GM12878 (cell line): Measurements from ENCODE around the gene AOPEP. TPM values are rescaled to one million over a fixed set of nuclear protein-coding genes. Genes with fewer than 3 reads are reported as not detected.

Source experiments
- ATAC-seq: fragments of 200-7000 bp; cut with Tn5 transposase; 3 replicates; pipeline ENCODE4 v1.9.1; 2020; ENCODE audit warnings: mild to moderate bottlenecking, moderate library complexity
- BruUV-seq: library from RNA; stranded (reverse); fragments of 400-500 nt; replicated peaks from 2 replicates; lab custom pipeline; 2021; lab: Mats Ljungman, UMichigan
- CTCF ChIA-PET: fragments of 300-600 bp; sonication (Branson Sonifier 250); formaldehyde crosslinking; extraction: SDS; loops from one replicate; lab custom pipeline; 2021; ENCODE audit warnings: inconsistent platforms; lab: Yijun Ruan, JAX
- POLR2A ChIA-PET: fragments of 350-600 bp; formaldehyde crosslinking; extraction: SDS; loops from one replicate; lab custom pipeline; 2021; ENCODE audit warnings: inconsistent platforms; lab: Charles Lee
- RAD21 ChIA-PET: fragments of 300-600 bp; sonication (Branson Sonifier 250); formaldehyde crosslinking; loops from one replicate; lab custom pipeline; 2023; ENCODE audit warnings: antibody characterized with exemption; ENCODE audit not compliant: unreplicated experiment; lab: Charles Lee
- SMC1A ChIA-PET: fragments of 300-600 bp; sonication (Branson Sonifier 250); formaldehyde crosslinking; loops from one replicate; lab custom pipeline; 2023; ENCODE audit not compliant: unreplicated experiment, uncharacterized antibody; lab: Charles Lee
- DNase-seq: peaks from one replicate; pipeline ENCODE4 v3.0.0-alpha.2; 2011; ENCODE audit warnings: low read depth, low spot score
- FAIRE-seq: peaks from 3 replicates; lab custom pipeline; 2011; peaks lifted over from hg19 to GRCh38; lab: Jason Lieb, UNC
- H2AFZ ChIP-seq: 2 replicates; pipeline ENCODE4 v1.6.0; 2011; ENCODE audit warnings: low read depth, low read length, control low read depth; ENCODE audit not compliant: control insufficient read depth
- H3K27ac ChIP-seq: 2 replicates; pipeline ENCODE4 v1.5.1; 2011; ENCODE audit warnings: control low read depth; ENCODE audit not compliant: control insufficient read depth, insufficient read depth
- H3K27me3 ChIP-seq, 2 experiments: replicated peaks in 1 of 2; 2 replicates each; pipeline versions ENCODE4 v1.6.0 to v1.6.1; 2011; ENCODE audit warnings: low read length in 1 of 2; ENCODE audit not compliant: control insufficient read depth in 2 of 2, insufficient read depth in 2 of 2
- H3K36me3 ChIP-seq, 2 experiments: 2 replicates each; pipeline ENCODE4 v1.5.1; 2011; ENCODE audit warnings: low read length in 1 of 2; ENCODE audit not compliant: control insufficient read depth in 2 of 2, insufficient read depth in 2 of 2
- H3K4me1 ChIP-seq: 2 replicates; pipeline ENCODE4 v1.6.1; 2011; ENCODE audit warnings: mild to moderate bottlenecking, low read length, moderate library complexity, mixed read lengths; ENCODE audit not compliant: control insufficient read depth, insufficient read depth
- H3K4me2 ChIP-seq: 2 replicates; pipeline ENCODE4 v1.6.0; 2011; ENCODE audit warnings: control low read depth; ENCODE audit not compliant: control insufficient read depth, insufficient read depth
- H3K4me3 ChIP-seq: fragments of 200-600 bp; sonication (generic); 2 replicates; pipeline ENCODE4 v1.5.1; 2016
- H3K79me2 ChIP-seq: 2 replicates; pipeline ENCODE4 v1.6.0; 2011; ENCODE audit warnings: low read length; ENCODE audit not compliant: control insufficient read depth, insufficient read depth
- H3K9ac ChIP-seq: 2 replicates; pipeline ENCODE4 v1.8.0; 2011; ENCODE audit warnings: low read length, control low read depth, mixed read lengths; ENCODE audit not compliant: control insufficient read depth, insufficient read depth
- H3K9me3 ChIP-seq: replicated peaks from 3 replicates; pipeline ENCODE4 v1.5.1; 2011; ENCODE audit warnings: mild to moderate bottlenecking, low read length; ENCODE audit not compliant: control insufficient read depth, insufficient read depth
- H4K20me1 ChIP-seq: 2 replicates; pipeline ENCODE4 v1.6.0; 2011; ENCODE audit not compliant: control insufficient read depth, insufficient read depth
- BACH1 ChIP-seq: fragments of 450-650 bp; IDR thresholded peaks from 2 replicates; pipeline ENCODE4 v1.6.1; 2017; ENCODE audit warnings: mild to moderate bottlenecking, borderline replicate concordance
- RAD51 ChIP-seq: fragments of 450-650 bp; IDR thresholded peaks from 2 replicates; pipeline ENCODE4 v1.6.1; 2016; ENCODE audit warnings: moderate library complexity, mild to moderate bottlenecking, inconsistent platforms
- SMARCA5 ChIP-seq: fragments of 450-650 bp; IDR thresholded peaks from 2 replicates; pipeline ENCODE4 v1.6.1; 2017; ENCODE audit warnings: mild to moderate bottlenecking
- SP1 ChIP-seq: IDR thresholded peaks from one replicate; pipeline ENCODE4 v1.6.1; 2011; ENCODE audit warnings: low read depth, low read length
- SUPT20H ChIP-seq: IDR thresholded peaks from 2 replicates; pipeline ENCODE4 v1.6.1; 2011; ENCODE audit warnings: low read depth, mild to moderate bottlenecking, low read length, moderate library complexity, borderline replicate concordance; ENCODE audit not compliant: control insufficient read depth
- WGBS: methylation state at CpG from one replicate; pipeline ENCODE4 v1.1.6; 2016; ENCODE audit warnings: low lambda C conversion rate; ENCODE audit not compliant: insufficient replicate concordance, insufficient coverage; ENCODE audit errors: missing lambda C conversion rate; 5-methylcytosine and 5-hydroxymethylcytosine counted together
- in situ Hi-C: fragments of 300-500 bp; cut with MboI; formaldehyde crosslinking; loops from 9 replicates; pipeline ENCODE4 v1.14.3; 2018; ENCODE audit warnings: mixed read lengths
- intact Hi-C: fragments of 100-400 bp; cut with micrococcal nuclease; formaldehyde crosslinking; loops from one replicate; pipeline ENCODE4 v1.14.2; 2022; ENCODE audit not compliant: unreplicated experiment
- polyA plus RNA-seq, 11 experiments: library from polyadenylated mRNA; depleted of rRNA in 4 of 11; unstranded in 6 of 11; stranded (reverse) in 5 of 11; fragments of >200 nt; fragmentation: Nextera tagmentation in 4 of 11; fragmentation: Illumina TruSeq in 1 of 11; extraction: Ambion mirVana in 4 of 11; extraction: Trizol in 1 of 11; gene quantifications; 1 replicate in 1 of 11; 2 replicates in 10 of 11; pipeline versions ENCODE4 v1.2.1 to v1.2.3, GENCODE V29; 2011 to 2016; ENCODE audit warnings: inconsistent platforms in 2 of 11, missing spikeins in 2 of 11, low read depth in 1 of 11
- total RNA-seq, 4 experiments: library from RNA; depleted of rRNA in 3 of 4; stranded (reverse); fragments of >200 nt in 3 of 4; fragmentation: Illumina TruSeq in 1 of 4; extraction: Trizol in 1 of 4; gene quantifications; 2 replicates each; pipeline versions ENCODE4 v1.2.1 to v1.2.3, GENCODE V29; 2013 to 2021
- TF ChIP-seq, protein P1 (sequence below): IDR thresholded peaks from 2 replicates; pipeline ENCODE4 v1.6.1; 2012; ENCODE audit warnings: mild to moderate bottlenecking, low read depth, low read length

AOPEP gene
- total and polyA plus RNA-seq, 10 of the 15 experiments (the other 5 are each of a cell fraction or from before 2014, with no cell fraction given), result 2.3 to 16.9 (median 10.1) TPM

- FAIRE-seq (no peak), DNase-seq (no peak), ATAC-seq (no peak)
- H3K36me3 ChIP-seq, result no peaks in the 10 kb centered on the region; a peak in 3 of 4 replicates
- SMC1A ChIA-PET, result no interaction called here
- no peak overlapping the region for H2AFZ ChIP-seq
- no peak overlapping the region for H3K4me3 ChIP-seq
- no peaks in the 10 kb centered on the region for H4K20me1 ChIP-seq
- H3K79me2 ChIP-seq, result no peaks in the 10 kb centered on the region
- no TSS peak for BruUV-seq
- no peak overlapping the region for H3K27ac ChIP-seq
- POLR2A ChIA-PET, result no interaction called here
- H3K27me3 ChIP-seq, result no peaks in the 10 kb centered on the region
- no peaks in the 10 kb centered on the region for H3K9me3 ChIP-seq
- no peak overlapping the region for H3K4me2 ChIP-seq
- RAD21 ChIA-PET, result no interaction called here
- CTCF ChIA-PET, result no interaction called here
- no peaks in the 10 kb centered on the region for H3K4me1 ChIP-seq
- intact Hi-C loops, result no loop called here
- TF ChIP-seq, protein P1, sequence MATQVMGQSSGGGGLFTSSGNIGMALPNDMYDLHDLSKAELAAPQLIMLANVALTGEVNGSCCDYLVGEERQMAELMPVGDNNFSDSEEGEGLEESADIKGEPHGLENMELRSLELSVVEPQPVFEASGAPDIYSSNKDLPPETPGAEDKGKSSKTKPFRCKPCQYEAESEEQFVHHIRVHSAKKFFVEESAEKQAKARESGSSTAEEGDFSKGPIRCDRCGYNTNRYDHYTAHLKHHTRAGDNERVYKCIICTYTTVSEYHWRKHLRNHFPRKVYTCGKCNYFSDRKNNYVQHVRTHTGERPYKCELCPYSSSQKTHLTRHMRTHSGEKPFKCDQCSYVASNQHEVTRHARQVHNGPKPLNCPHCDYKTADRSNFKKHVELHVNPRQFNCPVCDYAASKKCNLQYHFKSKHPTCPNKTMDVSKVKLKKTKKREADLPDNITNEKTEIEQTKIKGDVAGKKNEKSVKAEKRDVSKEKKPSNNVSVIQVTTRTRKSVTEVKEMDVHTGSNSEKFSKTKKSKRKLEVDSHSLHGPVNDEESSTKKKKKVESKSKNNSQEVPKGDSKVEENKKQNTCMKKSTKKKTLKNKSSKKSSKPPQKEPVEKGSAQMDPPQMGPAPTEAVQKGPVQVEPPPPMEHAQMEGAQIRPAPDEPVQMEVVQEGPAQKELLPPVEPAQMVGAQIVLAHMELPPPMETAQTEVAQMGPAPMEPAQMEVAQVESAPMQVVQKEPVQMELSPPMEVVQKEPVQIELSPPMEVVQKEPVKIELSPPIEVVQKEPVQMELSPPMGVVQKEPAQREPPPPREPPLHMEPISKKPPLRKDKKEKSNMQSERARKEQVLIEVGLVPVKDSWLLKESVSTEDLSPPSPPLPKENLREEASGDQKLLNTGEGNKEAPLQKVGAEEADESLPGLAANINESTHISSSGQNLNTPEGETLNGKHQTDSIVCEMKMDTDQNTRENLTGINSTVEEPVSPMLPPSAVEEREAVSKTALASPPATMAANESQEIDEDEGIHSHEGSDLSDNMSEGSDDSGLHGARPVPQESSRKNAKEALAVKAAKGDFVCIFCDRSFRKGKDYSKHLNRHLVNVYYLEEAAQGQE, result no peak
- no peak for TF ChIP-seq SP1
- TF ChIP-seq BACH1, result no peak
- TF ChIP-seq SUPT20H, result no peak
- no peak for TF ChIP-seq RAD51
- TF ChIP-seq SMARCA5, result no peak
- in situ Hi-C loops, result no loop called here
- H3K9ac ChIP-seq, result no peak overlapping the region
- WGBS, result 86% methylated on average over 13 of the region's 13 CpGs
Measured at GRCh38 chr9:94928691-94929368, 202.3 kb downstream of the AOPEP start.
